ENCODE data around the gene PLXNB2.

The PLXNB2 gene

GRCh38 chr22:50249341-50250248, 57.9 kb downstream of the PLXNB2 start:
- no peak for DNase-seq (ENCODE audit: low read depth)

GRCh38 chr22:50248196-50249081, 59.0 kb downstream of the PLXNB2 start:
- DNase-seq (ENCODE audit: low read depth) = no peak

GRCh38 chr22:50247748-50248147, 59.7 kb downstream of the PLXNB2 start:
- DNase-seq (ENCODE audit: low read depth) = no peak

- DNase-seq (ENCODE audit: low read depth) = no peak
Measured at GRCh38 chr22:50246242-50247175, 60.9 kb downstream of the PLXNB2 start.

- no peak for DNase-seq (ENCODE audit: low read depth)
Measured at GRCh38 chr22:50245214-50246072, 62.0 kb downstream of the PLXNB2 start.

GRCh38 chr22:50244420-50245213, 62.8 kb downstream of the PLXNB2 start, which contains the start of gene TUBGCP6:
Gene TUBGCP6 (minus strand): TSS chr22:50245023. CDS start chr22:50244459, 564 bp downstream.
- peak; percentile 84 for DNase-seq (ENCODE audit: low read depth)

- no peak for DNase-seq (ENCODE audit: low read depth)
Measured at GRCh38 chr22:50243685-50244419, 63.6 kb downstream of the PLXNB2 start.

GRCh38 chr22:50242406-50242949, 65.0 kb downstream of the PLXNB2 start:
- DNase-seq (ENCODE audit: low read depth) = no peak

GRCh38 chr22:50238755-50239154, 68.7 kb downstream of the PLXNB2 start:
- DNase-seq (ENCODE audit: low read depth) = no peak

- DNase-seq (ENCODE audit: low read depth) = no peak
Measured at GRCh38 chr22:50236731-50237409, 70.6 kb downstream of the PLXNB2 start.

- no peak for DNase-seq (ENCODE audit: low read depth)
Measured at GRCh38 chr22:50233223-50233622, 74.2 kb downstream of the PLXNB2 start.

GRCh38 chr22:50232481-50233151, 74.8 kb downstream of the PLXNB2 start:
- no peak for DNase-seq (ENCODE audit: low read depth)

GRCh38 chr22:50229370-50229769, 78.1 kb downstream of the PLXNB2 start:
- DNase-seq (ENCODE audit: low read depth) = no peak

GRCh38 chr22:50228366-50228765, 79.1 kb downstream of the PLXNB2 start:
- DNase-seq (ENCODE audit: low read depth) = no peak

GRCh38 chr22:50227579-50228215, 79.7 kb downstream of the PLXNB2 start:
- DNase-seq (ENCODE audit: low read depth) = no peak

- no peak for DNase-seq (ENCODE audit: low read depth)
Measured at GRCh38 chr22:50226875-50227165, 80.6 kb downstream of the PLXNB2 start.

All from activated gamma-delta T cell treated with anti-CD3 and anti-CD28 coated beads, Interleukin-2, amount 50 U/mL, for 16 hours (primary cell).